Keratinocyte (primary cell): ENCODE data around the gene PLAA.

Source experiments
- EZH2 ChIP-seq: IDR thresholded peaks from one replicate; pipeline ENCODE4 v1.6.1; 2012; ENCODE audit warnings: inconsistent platforms, mild to moderate bottlenecking, low read length, moderate library complexity
- TF ChIP-seq, protein P1 (sequence below), 3 experiments: IDR thresholded peaks in 1 of 3; conservative IDR thresholded peaks in 1 of 3; optimal IDR thresholded peaks in 1 of 3; 2 replicates in 2 of 3; 3 replicates in 1 of 3; pipeline versions ENCODE3 to v1.5.1; 2011; ENCODE audit warnings: low read length in 3 of 3, mild to moderate bottlenecking in 3 of 3, moderate library complexity in 2 of 3, control low read depth in 1 of 3, inconsistent platforms in 1 of 3; ENCODE audit not compliant: insufficient read depth in 2 of 3; ENCODE audit errors: extremely low read depth in 1 of 3

DNA sequence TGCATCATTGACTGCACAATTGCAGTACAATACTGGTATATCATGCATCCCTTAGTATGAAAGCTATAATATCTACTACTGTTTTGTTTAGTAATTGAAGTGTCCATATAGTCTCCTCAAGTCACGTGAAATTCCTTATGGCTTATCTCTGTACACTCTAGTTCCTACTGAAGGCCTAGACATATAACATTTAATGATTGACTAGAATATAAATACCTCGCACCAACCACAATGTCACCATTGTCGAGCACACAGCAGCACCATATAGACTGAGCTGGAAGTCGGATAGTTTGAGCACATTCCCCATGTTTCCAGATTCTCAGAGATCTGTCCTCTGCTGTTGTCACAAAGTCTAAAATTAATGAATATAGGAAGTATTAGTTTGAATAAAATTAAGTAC lies 21.4 kb downstream of the PLAA start:
- TF ChIP-seq, protein P1, sequence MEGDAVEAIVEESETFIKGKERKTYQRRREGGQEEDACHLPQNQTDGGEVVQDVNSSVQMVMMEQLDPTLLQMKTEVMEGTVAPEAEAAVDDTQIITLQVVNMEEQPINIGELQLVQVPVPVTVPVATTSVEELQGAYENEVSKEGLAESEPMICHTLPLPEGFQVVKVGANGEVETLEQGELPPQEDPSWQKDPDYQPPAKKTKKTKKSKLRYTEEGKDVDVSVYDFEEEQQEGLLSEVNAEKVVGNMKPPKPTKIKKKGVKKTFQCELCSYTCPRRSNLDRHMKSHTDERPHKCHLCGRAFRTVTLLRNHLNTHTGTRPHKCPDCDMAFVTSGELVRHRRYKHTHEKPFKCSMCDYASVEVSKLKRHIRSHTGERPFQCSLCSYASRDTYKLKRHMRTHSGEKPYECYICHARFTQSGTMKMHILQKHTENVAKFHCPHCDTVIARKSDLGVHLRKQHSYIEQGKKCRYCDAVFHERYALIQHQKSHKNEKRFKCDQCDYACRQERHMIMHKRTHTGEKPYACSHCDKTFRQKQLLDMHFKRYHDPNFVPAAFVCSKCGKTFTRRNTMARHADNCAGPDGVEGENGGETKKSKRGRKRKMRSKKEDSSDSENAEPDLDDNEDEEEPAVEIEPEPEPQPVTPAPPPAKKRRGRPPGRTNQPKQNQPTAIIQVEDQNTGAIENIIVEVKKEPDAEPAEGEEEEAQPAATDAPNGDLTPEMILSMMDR (optimal IDR thresholded peaks at IDR 0.05 in 1 of 3, IDR thresholded peaks at IDR 0.05 in 1 of 3, conservative IDR thresholded peaks at IDR 0.05 in 1 of 3; ENCODE audit: extremely low read depth in 1 of 3, insufficient read depth in 2 of 3, low read length in 3 of 3): no peak
- TF ChIP-seq EZH2: no peak
